BE2C (cell line): ENCODE results near the gene FLII.

ENCODE experiments used
- DNase-seq: peaks from one replicate; pipeline ENCODE4 v3.0.0-alpha.2; 2020
- H3K27me3 ChIP-seq: fragments of 250-450 bp; sonication (Bioruptor Pico); 2 replicates; pipeline ENCODE4 v1.5.1; 2020; ENCODE audit warnings: mild to moderate bottlenecking
- H3K36me3 ChIP-seq: fragments of 250-450 bp; sonication (Bioruptor Pico); 2 replicates; pipeline ENCODE4 v1.5.1; 2020; ENCODE audit warnings: mild to moderate bottlenecking
- H3K4me1 ChIP-seq: fragments of 250-450 bp; sonication (Bioruptor Pico); 2 replicates; pipeline ENCODE4 v1.5.1; 2020
- H3K4me3 ChIP-seq: 2 replicates; pipeline ENCODE4 v1.5.1; 2011; ENCODE audit warnings: low read depth, low read length
- H3K9me3 ChIP-seq: fragments of 250-450 bp; sonication (Bioruptor Pico); 2 replicates; pipeline ENCODE4 v1.5.1; 2020
- CTCF ChIP-seq: IDR thresholded peaks from 2 replicates; pipeline ENCODE4 v1.5.1; 2012; ENCODE audit warnings: mild to moderate bottlenecking, low read depth, low read length

FLII gene

GRCh38 chr17:18240449-18240848, 18.1 kb downstream of the FLII start:
- Histone ChIP-seq H3K4me3 (no peak overlapping the region), H3K36me3 (no peaks in the 10 kb centered on the region), H3K9me3 (no peaks in the 10 kb centered on the region), H3K27me3 (no peaks in the 10 kb centered on the region), H3K4me1 (no peaks in the 10 kb centered on the region)
- TF ChIP-seq CTCF = no peak
- no peak for DNase-seq

GRCh38 chr17:18238299-18238698, 20.2 kb downstream of the FLII start:
- Histone ChIP-seq H3K27me3 (no peaks in the 10 kb centered on the region), H3K36me3 (no peaks in the 10 kb centered on the region), H3K9me3 (no peaks in the 10 kb centered on the region), H3K4me1 (no peaks in the 10 kb centered on the region), H3K4me3 (no peak overlapping the region)
- no peak for DNase-seq
- TF ChIP-seq CTCF = no peak

GRCh38 chr17:18237461-18237860, 21.1 kb downstream of the FLII start:
- Histone ChIP-seq H3K9me3 (no peaks in the 10 kb centered on the region), H3K36me3 (no peaks in the 10 kb centered on the region), H3K4me3 (no peak overlapping the region), H3K4me1 (no peaks in the 10 kb centered on the region), H3K27me3 (no peaks in the 10 kb centered on the region)
- TF ChIP-seq CTCF = no peak
- DNase-seq = no peak

GRCh38 chr17:18236494-18236893, 22.0 kb downstream of the FLII start:
- H3K36me3 ChIP-seq = no peaks in the 10 kb centered on the region
- H3K27me3 ChIP-seq = no peaks in the 10 kb centered on the region
- H3K9me3 ChIP-seq = no peaks in the 10 kb centered on the region
- TF ChIP-seq CTCF = no peak
- DNase-seq = no peak
- no peaks in the 10 kb centered on the region for H3K4me1 ChIP-seq
- H3K4me3 ChIP-seq = no peak overlapping the region

GRCh38 chr17:18235743-18236256, 22.7 kb downstream of the FLII start:
- no peak for DNase-seq
- Histone ChIP-seq H3K36me3 (no peaks in the 10 kb centered on the region), H3K9me3 (no peaks in the 10 kb centered on the region), H3K4me3 (no peak overlapping the region), H3K27me3 (no peaks in the 10 kb centered on the region), H3K4me1 (no peaks in the 10 kb centered on the region)
- TF ChIP-seq CTCF = no peak

GRCh38 chr17:18234853-18235380, 23.6 kb downstream of the FLII start:
- Histone ChIP-seq H3K27me3 (no peaks in the 10 kb centered on the region), H3K4me3 (no peak overlapping the region), H3K4me1 (no peaks in the 10 kb centered on the region), H3K9me3 (no peaks in the 10 kb centered on the region), H3K36me3 (no peaks in the 10 kb centered on the region)
- no peak for DNase-seq
- TF ChIP-seq CTCF = no peak
